ENCODE data around the gene NCOA4.
"Not testable (repeated sequence)": the region's sequence is repeated elsewhere in the genome, so short reads cannot be mapped to it uniquely, and the experiment has no call there.

Gene NCOA4

GRCh38 chr10:46060706-46061105, 30.3 kb upstream of the NCOA4 start:
- no peak overlapping the region for H3K27ac ChIP-seq
- no peak for TF ChIP-seq CTCF (conservative IDR thresholded peaks at IDR 0.05)

- H3K27ac ChIP-seq = not testable (repeated sequence)
Observed at GRCh38 chr10:46057927-46058326, 27.5 kb upstream of the NCOA4 start.

GRCh38 chr10:46057038-46057437, 26.6 kb upstream of the NCOA4 start:
- TF ChIP-seq CTCF (conservative IDR thresholded peaks at IDR 0.05) = no peak

GRCh38 chr10:46055771-46056170, 25.3 kb upstream of the NCOA4 start:
- no peak overlapping the region for H3K27ac ChIP-seq

More at GRCh38 chr10:46057038-46057437, 26.6 kb upstream of the NCOA4 start:
- H3K27ac ChIP-seq = no peak overlapping the region

GRCh38 chr10:46053534-46054434, 23.4 kb upstream of the NCOA4 start:
- H3K27ac ChIP-seq = peak overlapping the region; percentile 92
- TF ChIP-seq CTCF (conservative IDR thresholded peaks at IDR 0.05) = no peak

More at GRCh38 chr10:46055771-46056170, 25.3 kb upstream of the NCOA4 start:
- no peak for TF ChIP-seq CTCF (conservative IDR thresholded peaks at IDR 0.05)

GRCh38 chr10:46052791-46053375, 22.5 kb upstream of the NCOA4 start:
- no peak for TF ChIP-seq CTCF (conservative IDR thresholded peaks at IDR 0.05)
- H3K27ac ChIP-seq = peak overlapping the region; percentile 92

GRCh38 chr10:46052057-46052790, 21.8 kb upstream of the NCOA4 start:
- no peak for TF ChIP-seq CTCF (conservative IDR thresholded peaks at IDR 0.05)
- H3K27ac ChIP-seq = peak overlapping the region; percentile 92

All from VCaP (cell line).